ENCODE results near the gene LHX3. TPM values are rescaled to one million over a fixed set of nuclear protein-coding genes. Genes with fewer than 3 reads are reported as not detected.

LHX3 gene
- total and polyA plus RNA-seq, 2 of the 4 experiments (the other 2 are of a cell fraction): not detected

- POLR2A ChIA-PET (ENCODE audit: unreplicated experiment): no interaction called here
- H3K36me3 ChIP-seq (ENCODE audit: control insufficient read depth, insufficient read depth, low read length): no peaks in the 10 kb centered on the region
- H2BK120ac ChIP-seq (ENCODE audit: low read depth, low read length): no peak overlapping the region
- H2AK9ac ChIP-seq (replicated peaks; ENCODE audit: low read depth, low read length, poor library complexity): no peak overlapping the region
- no peak overlapping the region for H3K27ac ChIP-seq (ENCODE audit: insufficient read depth, low read length)
- no peak overlapping the region for H2BK20ac ChIP-seq (ENCODE audit: low read depth, low read length)
- no peak overlapping the region for H3K4me2 ChIP-seq (ENCODE audit: low read depth, low read length)
- no peak for TF ChIP-seq SMC3 (IDR thresholded peaks at IDR 0.05; ENCODE audit: low read depth, low read length)
- peaks cover 62% of the 10 kb centered on the region for H3K27me3 ChIP-seq (ENCODE audit: control insufficient read depth, insufficient read depth, low read length)
- H3K56ac ChIP-seq (ENCODE audit: extremely low read depth, insufficient read depth, low read length): no peak overlapping the region
- dilution Hi-C loops (cut with HindIII; ENCODE audit: low sequenced_read_pairs, unreplicated experiment): no loop called here
- no peak overlapping the region for H3K18ac ChIP-seq (ENCODE audit: low read depth, low read length)
- DNase-seq (no peak), ATAC-seq (ENCODE audit: low read depth) (no peak)
- 0 out of 2 replicates have a peak, but pooled peaks cover 5% of the 10 kb centered on the region for H4K20me1 ChIP-seq (ENCODE audit: insufficient read depth, low read length)
- no peak overlapping the region for H3K14ac ChIP-seq (replicated peaks; ENCODE audit: low read depth, low read length)
- in situ Hi-C loops (cut with MboI; ENCODE audit: low sequenced_read_pairs): no loop called here
- no peak overlapping the region for H4K5ac ChIP-seq (ENCODE audit: low read depth, low read length)
- H2BK5ac ChIP-seq (ENCODE audit: low read depth, low read length, poor library complexity, severe bottlenecking): no peak overlapping the region
- H3K79me1 ChIP-seq (ENCODE audit: low read depth in 1 of 2, low read length in 2 of 2): no peaks in the 10 kb centered on the region
- CTCF ChIA-PET: no interaction called here
- no CpG with 5 or more reads among the region's 19 CpGs for WGBS, 2 experiments (ENCODE audit: extremely low coverage in 2 of 2, insufficient read length in 1 of 2)
- H3K4me1 ChIP-seq (ENCODE audit: control insufficient read depth, insufficient read depth, low read length): no peaks in the 10 kb centered on the region
- no peak overlapping the region for H3K23ac ChIP-seq (ENCODE audit: low read depth, low read length)
- no peak overlapping the region for H2BK15ac ChIP-seq (ENCODE audit: low read depth, low read length)
- no peak overlapping the region for H3K4me3 ChIP-seq (ENCODE audit: insufficient read depth, low read depth, low read length)
- no peak overlapping the region for H2AK5ac ChIP-seq (ENCODE audit: low read depth, low read length)
- H3K9me1 ChIP-seq (ENCODE audit: insufficient read depth, low read length): no peaks in the 10 kb centered on the region
- no TSS peak for BruUV-seq (replicated peaks)
- no peak overlapping the region for H3K9ac ChIP-seq (ENCODE audit: low read depth, low read length)
- no peak overlapping the region for H4K8ac ChIP-seq (ENCODE audit: low read depth in 2 of 2, low read length in 2 of 2)
- H4K91ac ChIP-seq (ENCODE audit: insufficient read depth, low read depth, low read length): no peak overlapping the region
- intact Hi-C loops (cut with micrococcal nuclease): no loop called here
- no peak overlapping the region for H3K4ac ChIP-seq (ENCODE audit: low read depth, low read length)
- no peaks in the 10 kb centered on the region for H3K9me3 ChIP-seq (ENCODE audit: control insufficient read depth, insufficient read depth, low read length)
- no peak overlapping the region for H2AFZ ChIP-seq (replicated peaks; ENCODE audit: low read length, poor library complexity)
These were observed 19.9 kb downstream of the LHX3 start for GRCh38 chr9:136185066-136185465.

Data from IMR-90 (cell line).